ENCODE data around the gene TCHHL1.

GRCh38 chr1:152067929-152068328, 20.9 kb downstream of the TCHHL1 start:
- no peak for TF ChIP-seq POLR2A (IDR thresholded peaks at IDR 0.05; ENCODE audit: borderline replicate concordance, extremely low read depth, insufficient read depth, insufficient read length)
- TF ChIP-seq CTCF (IDR thresholded peaks at IDR 0.05 in 2 of 3, conservative IDR thresholded peaks at IDR 0.05 in 1 of 3; ENCODE audit: borderline replicate concordance in 1 of 3, insufficient read depth in 1 of 3, low read depth in 2 of 3, low read length in 2 of 3): no peak
- TF ChIP-seq RAD21 (IDR thresholded peaks at IDR 0.05; ENCODE audit: low read depth): no peak
- no peak for TF ChIP-seq JUND (IDR thresholded peaks at IDR 0.05)
- TF ChIP-seq POLR2AphosphoS5 (IDR thresholded peaks at IDR 0.05; ENCODE audit: low read depth, low read length): no peak
- TF ChIP-seq EZH2 (IDR thresholded peaks at IDR 0.05): no peak
- no peak for TF ChIP-seq EZH2phosphoT487 (IDR thresholded peaks at IDR 0.05; ENCODE audit: borderline replicate concordance)
- no peak for TF ChIP-seq CBX3 (IDR thresholded peaks at IDR 0.05; ENCODE audit: low read depth)
- TF ChIP-seq SRF (IDR thresholded peaks at IDR 0.05; ENCODE audit: low read depth): no peak
- no peak for TF ChIP-seq ATF3 (IDR thresholded peaks at IDR 0.05)

All from HCT116 (cell line).